Body of pancreas (tissue), 4 donors: ENCODE results near the gene OR2L13.

Experiments used
- POLR2A ChIP-seq, 3 donors: fragments of 450-650 bp; IDR thresholded peaks; one replicate each; pipeline ENCODE4 v1.6.1; 2016; ENCODE audit warnings: antibody characterized with exemption in 3 of 3, mild to moderate bottlenecking in 2 of 3
- TF ChIP-seq, protein P1 (sequence below), 7 experiments: fragments of 450-650 bp in 4 of 7; fragments of 200-600 bp in 3 of 7; sonication (generic) in 3 of 7; IDR thresholded peaks; one replicate each; pipeline ENCODE4 v1.5.1; 2016 to 2019; ENCODE audit warnings: antibody characterized with exemption in 7 of 7

DNA sequence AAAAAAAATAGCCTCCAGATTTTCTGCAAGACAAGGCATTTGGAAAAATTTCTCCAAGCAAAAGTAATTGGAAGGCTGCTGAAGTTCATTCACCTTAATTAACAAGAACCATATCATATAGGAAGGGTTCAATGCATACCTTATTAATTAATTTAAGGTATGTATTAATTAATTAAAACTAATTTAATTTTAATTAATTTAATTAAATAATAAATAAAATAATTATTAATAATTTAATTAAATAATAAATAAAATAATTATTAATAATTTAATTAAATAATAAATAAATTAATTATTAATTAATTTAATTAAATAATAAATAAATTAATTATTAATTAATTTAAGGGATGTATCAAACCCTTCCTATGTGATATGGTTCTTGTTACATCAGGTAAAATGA is 7.9 kb downstream of the OR2L13 start:
- TF ChIP-seq POLR2A (IDR thresholded peaks at IDR 0.05) = no peak
- TF ChIP-seq, protein P1, sequence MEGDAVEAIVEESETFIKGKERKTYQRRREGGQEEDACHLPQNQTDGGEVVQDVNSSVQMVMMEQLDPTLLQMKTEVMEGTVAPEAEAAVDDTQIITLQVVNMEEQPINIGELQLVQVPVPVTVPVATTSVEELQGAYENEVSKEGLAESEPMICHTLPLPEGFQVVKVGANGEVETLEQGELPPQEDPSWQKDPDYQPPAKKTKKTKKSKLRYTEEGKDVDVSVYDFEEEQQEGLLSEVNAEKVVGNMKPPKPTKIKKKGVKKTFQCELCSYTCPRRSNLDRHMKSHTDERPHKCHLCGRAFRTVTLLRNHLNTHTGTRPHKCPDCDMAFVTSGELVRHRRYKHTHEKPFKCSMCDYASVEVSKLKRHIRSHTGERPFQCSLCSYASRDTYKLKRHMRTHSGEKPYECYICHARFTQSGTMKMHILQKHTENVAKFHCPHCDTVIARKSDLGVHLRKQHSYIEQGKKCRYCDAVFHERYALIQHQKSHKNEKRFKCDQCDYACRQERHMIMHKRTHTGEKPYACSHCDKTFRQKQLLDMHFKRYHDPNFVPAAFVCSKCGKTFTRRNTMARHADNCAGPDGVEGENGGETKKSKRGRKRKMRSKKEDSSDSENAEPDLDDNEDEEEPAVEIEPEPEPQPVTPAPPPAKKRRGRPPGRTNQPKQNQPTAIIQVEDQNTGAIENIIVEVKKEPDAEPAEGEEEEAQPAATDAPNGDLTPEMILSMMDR (IDR thresholded peaks at IDR 0.05) = peak in 1 of 7 experiments; percentile 56
